ACC112 (cell line): ENCODE data around the gene LYAR.

Experiments
- H2AFZ ChIP-seq: fragments of 200-600 bp; sonication (generic); one replicate; pipeline ENCODE4 v1.6.0; 2017; ENCODE audit warnings: antibody characterized with exemption, low read length; ENCODE audit not compliant: unreplicated experiment
- H3K27ac ChIP-seq: fragments of 200-600 bp; sonication (generic); 2 replicates; pipeline ENCODE4 v1.5.1; 2014; ENCODE audit warnings: low read depth, mild to moderate bottlenecking, antibody characterized with exemption, low read length, moderate library complexity
- H3K27me3 ChIP-seq: fragments of 200-600 bp; sonication (generic); 2 replicates; pipeline ENCODE4 v1.6.1; 2014; ENCODE audit warnings: mild to moderate bottlenecking, antibody characterized with exemption, low read length, moderate library complexity, mixed read lengths; ENCODE audit not compliant: insufficient read depth
- H3K36me3 ChIP-seq: fragments of 200-600 bp; sonication (generic); 2 replicates; pipeline ENCODE4 v1.6.1; 2016; ENCODE audit warnings: mild to moderate bottlenecking, antibody characterized with exemption, low read length, moderate library complexity, mixed read lengths; ENCODE audit not compliant: insufficient read depth
- H3K4me1 ChIP-seq: fragments of 200-600 bp; sonication (generic); one replicate; pipeline ENCODE4 v1.6.1; 2016; ENCODE audit warnings: low read length, mixed read lengths; ENCODE audit not compliant: insufficient read depth, unreplicated experiment, control insufficient read depth
- H3K4me3 ChIP-seq: fragments of 200-600 bp; sonication (generic); 2 replicates; pipeline ENCODE4 v1.5.1; 2014; ENCODE audit warnings: mild to moderate bottlenecking, low read depth, low read length
- H3K79me2 ChIP-seq: fragments of 200-600 bp; sonication (generic); one replicate; pipeline ENCODE4 v1.6.0; 2016; ENCODE audit warnings: low read length; ENCODE audit not compliant: control insufficient read depth, unreplicated experiment, insufficient read depth

LYAR gene, protein sequence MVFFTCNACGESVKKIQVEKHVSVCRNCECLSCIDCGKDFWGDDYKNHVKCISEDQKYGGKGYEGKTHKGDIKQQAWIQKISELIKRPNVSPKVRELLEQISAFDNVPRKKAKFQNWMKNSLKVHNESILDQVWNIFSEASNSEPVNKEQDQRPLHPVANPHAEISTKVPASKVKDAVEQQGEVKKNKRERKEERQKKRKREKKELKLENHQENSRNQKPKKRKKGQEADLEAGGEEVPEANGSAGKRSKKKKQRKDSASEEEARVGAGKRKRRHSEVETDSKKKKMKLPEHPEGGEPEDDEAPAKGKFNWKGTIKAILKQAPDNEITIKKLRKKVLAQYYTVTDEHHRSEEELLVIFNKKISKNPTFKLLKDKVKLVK

DNA sequence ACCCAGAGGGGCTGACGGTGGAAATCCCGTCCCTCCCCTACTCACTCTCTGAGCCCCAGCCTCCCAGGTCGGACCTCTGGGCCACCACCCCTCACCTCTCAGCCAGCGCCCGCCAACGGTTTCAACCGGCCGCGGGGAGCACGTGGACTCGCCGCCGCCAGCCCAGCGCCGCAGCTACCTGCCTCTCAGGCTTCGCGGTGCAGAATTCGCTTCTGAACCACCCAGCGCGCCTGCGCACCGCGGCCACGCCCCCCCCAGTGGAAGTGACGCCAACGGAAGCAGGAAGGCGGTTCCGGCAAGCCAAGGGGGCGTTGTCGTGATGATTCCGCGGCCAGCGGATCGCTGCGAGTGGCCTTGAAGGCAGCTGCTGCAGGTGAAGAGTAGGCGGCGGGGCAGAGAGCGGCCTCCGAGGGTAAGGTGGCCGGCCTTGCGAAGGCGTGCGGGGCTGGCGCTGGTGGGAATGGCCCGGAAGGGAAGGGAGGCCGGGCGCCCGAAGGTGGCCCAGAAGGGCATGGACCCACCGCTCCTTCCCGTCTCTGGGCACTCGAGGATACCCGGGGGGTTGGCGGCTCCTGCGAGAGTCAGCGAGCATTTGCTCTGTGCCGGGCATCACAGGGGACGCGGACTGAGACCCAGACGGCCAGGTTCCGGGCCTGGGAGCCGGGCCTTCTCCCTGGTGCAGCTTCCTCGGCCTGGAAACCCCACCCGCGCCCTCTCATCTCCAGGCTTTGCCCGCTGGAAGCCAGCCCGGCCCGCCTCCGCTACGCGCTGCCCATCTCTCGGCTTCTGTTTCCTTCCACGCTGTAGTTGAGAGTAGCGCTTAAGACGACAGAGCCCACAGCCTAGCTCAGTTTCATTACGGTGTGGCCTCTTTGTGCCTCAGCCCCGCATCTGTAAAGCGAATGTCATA, at the start of gene LYAR, which contains the start of gene ZBTB49:
TSS of gene LYAR (minus strand) at position 214 of the 910 bp plus-strand sequence. CDS start 6,412 bp downstream, outside the sequence.
TSS of gene ZBTB49 (plus strand) at position 311 of the 910 bp plus-strand sequence. CDS start 9,695 bp downstream, outside the sequence.
- H3K79me2 ChIP-seq, result peaks cover 58% of the 10 kb centered on the region
- H3K4me1 ChIP-seq, result peaks cover 18% of the 10 kb centered on the region
- peak within 1 kb of the TSS; percentile 5; the same call in 1 of the 2 replicates for H3K27ac ChIP-seq
- H2AFZ ChIP-seq, result peak within 1 kb of the TSS; percentile 92
- H3K27me3 ChIP-seq, result no peaks in the 10 kb centered on the region
- peaks cover 3% of the 10 kb centered on the region; the same call in 1 of the 2 replicates for H3K36me3 ChIP-seq
- peak within 1 kb of the TSS; percentile 98 for H3K4me3 ChIP-seq

DNA sequence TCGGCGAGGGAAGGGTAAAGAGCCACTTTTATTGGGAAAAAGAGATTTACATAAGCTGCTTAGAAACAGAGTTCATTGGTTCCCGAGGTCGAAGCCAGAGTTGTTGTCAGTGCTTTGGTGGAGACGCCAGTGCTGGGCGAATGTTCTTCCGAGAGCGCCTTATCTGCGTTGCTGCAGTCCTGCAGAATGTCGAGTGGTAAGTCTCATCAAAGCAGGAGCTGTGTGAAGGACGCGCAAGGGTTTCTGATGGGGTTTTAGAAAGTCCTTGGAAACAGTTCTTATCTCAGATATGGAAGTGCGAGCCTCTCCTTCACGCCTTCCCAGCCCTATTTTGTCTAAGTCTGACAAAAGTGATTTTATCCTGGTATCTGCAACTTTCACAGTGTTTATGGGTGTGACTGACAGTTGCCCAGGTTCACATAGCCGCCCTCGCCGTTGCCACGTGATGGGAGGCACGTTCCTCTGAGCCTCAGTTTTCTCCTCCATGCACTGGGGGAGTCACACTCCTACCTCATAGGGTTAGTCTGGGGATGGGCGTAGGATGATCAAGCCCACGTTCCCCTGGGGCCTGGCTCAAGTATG, 49.6 kb upstream of the LYAR start:
- no peak overlapping the region for H2AFZ ChIP-seq
- H3K27ac ChIP-seq, result no peak overlapping the region
- H3K4me1 ChIP-seq, result no peaks in the 10 kb centered on the region

GRCh38 chr4:4338210-4339001, 48.5 kb upstream of the LYAR start:
- Histone ChIP-seq H3K27me3 (peaks cover 7% of the 10 kb centered on the region; the same call in 1 of the 2 replicates), H3K4me3 (no peak overlapping the region), H3K27ac (no peak overlapping the region), H2AFZ (no peak overlapping the region), H3K4me1 (no peaks in the 10 kb centered on the region), H3K79me2 (no peaks in the 10 kb centered on the region), H3K36me3 (no peaks in the 10 kb centered on the region)

More for the DNA sequence above, 49.6 kb upstream of the LYAR start:
- peaks cover 10% of the 10 kb centered on the region; the same call in 1 of the 2 replicates for H3K27me3 ChIP-seq
- H3K79me2 ChIP-seq, result no peaks in the 10 kb centered on the region
- H3K4me3 ChIP-seq, result no peak overlapping the region
- no peaks in the 10 kb centered on the region for H3K36me3 ChIP-seq

DNA sequence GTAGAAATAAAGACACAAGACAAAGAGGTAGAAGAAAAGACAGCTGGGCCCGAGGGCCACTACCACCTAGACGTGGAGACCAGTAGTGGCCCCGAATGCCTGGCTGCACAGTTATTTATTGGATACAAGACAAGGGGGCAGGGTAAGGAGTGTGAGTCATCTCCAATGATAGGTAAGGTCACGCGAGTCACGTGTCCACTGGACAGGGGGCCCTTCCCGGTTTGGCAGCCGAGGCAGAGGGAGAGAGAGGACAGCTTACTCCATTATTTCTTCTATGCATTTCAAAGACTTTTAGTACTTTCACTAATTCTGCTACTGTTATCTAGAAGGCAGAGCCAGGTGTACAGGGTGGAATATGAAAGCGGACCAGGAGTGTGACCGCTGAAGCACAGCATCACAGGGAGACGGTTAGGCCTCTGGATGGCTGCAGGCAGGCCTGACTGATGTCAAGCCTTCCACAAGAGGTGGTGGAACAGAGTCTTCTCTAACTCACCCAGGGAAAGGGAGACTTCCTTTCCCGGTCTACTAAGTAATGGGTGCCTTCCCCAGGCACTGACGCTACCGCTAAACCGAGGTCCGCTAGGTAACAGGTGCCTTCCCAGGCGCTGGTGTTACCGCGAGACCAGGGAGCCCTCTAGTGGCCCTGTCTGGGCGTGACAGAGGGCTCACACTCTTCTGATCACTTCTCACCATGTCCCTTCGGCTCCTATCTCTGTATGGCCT, 45.0 kb upstream of the LYAR start:
- Histone ChIP-seq H3K79me2 (no peaks in the 10 kb centered on the region), H3K4me1 (no peaks in the 10 kb centered on the region), H3K27ac (no peak overlapping the region), H2AFZ (no peak overlapping the region), H3K4me3 (no peak overlapping the region), H3K27me3 (0 out of 2 replicates have a peak, but pooled peaks cover 7% of the 10 kb centered on the region), H3K36me3 (no peaks in the 10 kb centered on the region)

- Histone ChIP-seq H3K4me1 (no peaks in the 10 kb centered on the region), H2AFZ (no peak overlapping the region)
Measured at GRCh38 chr4:4333265-4333706, 43.3 kb upstream of the LYAR start.

GRCh38 chr4:4332529-4332928, 42.6 kb upstream of the LYAR start:
- no peak overlapping the region for H3K4me3 ChIP-seq
- no peak overlapping the region for H3K27ac ChIP-seq
- H3K36me3 ChIP-seq, result no peaks in the 10 kb centered on the region
- H2AFZ ChIP-seq, result no peak overlapping the region
- no peaks in the 10 kb centered on the region for H3K27me3 ChIP-seq
- no peaks in the 10 kb centered on the region for H3K79me2 ChIP-seq
- H3K4me1 ChIP-seq, result no peaks in the 10 kb centered on the region

More at GRCh38 chr4:4333265-4333706, 43.3 kb upstream of the LYAR start:
- Histone ChIP-seq H3K27me3 (0 out of 2 replicates have a peak, but pooled peaks cover 3% of the 10 kb centered on the region), H3K4me3 (no peak overlapping the region), H3K36me3 (no peaks in the 10 kb centered on the region), H3K79me2 (no peaks in the 10 kb centered on the region), H3K27ac (no peak overlapping the region)

- no peak overlapping the region for H3K4me3 ChIP-seq
- H3K36me3 ChIP-seq, result no peaks in the 10 kb centered on the region
- no peak overlapping the region for H2AFZ ChIP-seq
- no peaks in the 10 kb centered on the region for H3K79me2 ChIP-seq
- H3K27ac ChIP-seq, result no peak overlapping the region
- no peaks in the 10 kb centered on the region for H3K27me3 ChIP-seq
- no peaks in the 10 kb centered on the region for H3K4me1 ChIP-seq
Measured at GRCh38 chr4:4330794-4331193, 40.8 kb upstream of the LYAR start.

DNA sequence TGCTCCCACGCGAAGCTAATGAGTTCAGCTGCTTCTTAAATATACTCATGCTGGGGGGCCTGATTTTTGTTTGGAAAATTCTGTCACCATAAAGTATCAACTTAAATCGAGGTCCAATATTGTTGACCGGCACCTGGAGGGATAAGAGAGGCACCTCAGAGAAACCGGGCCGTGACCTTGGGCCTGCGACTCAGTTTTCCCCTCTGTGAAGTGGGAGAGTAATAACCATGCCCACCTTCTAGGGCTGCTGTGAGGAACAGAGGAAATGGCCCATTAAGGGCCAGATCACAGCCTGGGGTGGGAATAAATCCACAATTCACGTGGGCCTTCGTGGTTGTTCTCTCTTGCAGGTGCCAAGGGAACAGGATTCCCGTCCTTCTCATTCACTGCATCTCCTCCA, 39.5 kb upstream of the LYAR start:
- no peaks in the 10 kb centered on the region for H3K4me1 ChIP-seq
- no peak overlapping the region for H3K4me3 ChIP-seq
- no peaks in the 10 kb centered on the region for H3K27me3 ChIP-seq
- H3K27ac ChIP-seq, result no peak overlapping the region
- H2AFZ ChIP-seq, result no peak overlapping the region
- no peaks in the 10 kb centered on the region for H3K79me2 ChIP-seq
- no peaks in the 10 kb centered on the region for H3K36me3 ChIP-seq

GRCh38 chr4:4328840-4329239, 38.9 kb upstream of the LYAR start:
- Histone ChIP-seq H3K79me2 (no peaks in the 10 kb centered on the region), H3K27me3 (no peaks in the 10 kb centered on the region), H3K27ac (no peak overlapping the region), H3K36me3 (no peaks in the 10 kb centered on the region), H2AFZ (no peak overlapping the region), H3K4me3 (no peak overlapping the region), H3K4me1 (no peaks in the 10 kb centered on the region)
